CD8-positive, alpha-beta memory T cell (primary cell): ENCODE measurements around the gene NPW. TPM values are rescaled to one million over a fixed set of nuclear protein-coding genes. Genes with fewer than 3 reads are reported as not detected.

ENCODE experiments used
- CTCF ChIA-PET: fragments of 350-600 bp; sonication (Branson Sonifier 250); formaldehyde crosslinking; loops from one replicate; lab custom pipeline; 2021; ENCODE audit warnings: antibody characterized with exemption; lab: Charles Lee
- POLR2A ChIA-PET: fragments of 350-600 bp; sonication (Branson Sonifier 250); formaldehyde crosslinking; loops from one replicate; lab custom pipeline; 2021; ENCODE audit warnings: antibody characterized with exemption; lab: Charles Lee
- DNase-seq, 5 donors: peaks; one replicate each; pipeline versions ENCODE4 v3.0.0 to v3.0.0-alpha.2; 2020 to 2022; ENCODE audit warnings: mixed read lengths in 1 of 5
- H3K27ac ChIP-seq: one replicate; pipeline ENCODE4 v1.7.0; 2013; ENCODE audit warnings: low read depth, mild to moderate bottlenecking, low read length, moderate library complexity
- H3K27me3 ChIP-seq: 2 replicates; pipeline ENCODE4 v1.7.0; 2013; ENCODE audit warnings: low read length, mild to moderate bottlenecking; ENCODE audit not compliant: insufficient read depth, poor library complexity, severe bottlenecking
- H3K36me3 ChIP-seq: 2 replicates; pipeline ENCODE4 v1.7.0; 2013; ENCODE audit warnings: mild to moderate bottlenecking, low read length, moderate library complexity; ENCODE audit not compliant: insufficient read depth
- H3K4me1 ChIP-seq: 2 replicates; pipeline ENCODE4 v1.7.0; 2013; ENCODE audit warnings: mild to moderate bottlenecking, low read length, moderate library complexity; ENCODE audit not compliant: insufficient read depth
- H3K4me3 ChIP-seq: 2 replicates; pipeline ENCODE4 v1.7.0; 2013; ENCODE audit warnings: mild to moderate bottlenecking, low read length
- H3K9me3 ChIP-seq: 2 replicates; pipeline ENCODE4 v1.7.0; 2013; ENCODE audit warnings: mild to moderate bottlenecking, low read length
- H3K27ac Mint-ChIP-seq, 8 donors: one replicate each; pipeline ENCODE4 v1.8.0; 2020 to 2021; ENCODE audit warnings: mixed read lengths in 8 of 8, mild to moderate bottlenecking in 6 of 8, inconsistent platforms in 3 of 8, moderate library complexity in 3 of 8
- H3K27me3 Mint-ChIP-seq, 2 donors: one replicate each; pipeline ENCODE4 v1.8.0; 2020 to 2021; ENCODE audit warnings: mixed read lengths in 2 of 2, mild to moderate bottlenecking in 1 of 2, moderate library complexity in 1 of 2
- H3K36me3 Mint-ChIP-seq, 3 donors: one replicate each; pipeline ENCODE4 v1.8.0; 2020 to 2021; ENCODE audit warnings: mixed read lengths in 3 of 3, inconsistent platforms in 1 of 3, mild to moderate bottlenecking in 1 of 3
- H3K4me1 Mint-ChIP-seq, 3 donors: one replicate each; pipeline ENCODE4 v1.8.0; 2020 to 2021; ENCODE audit warnings: mixed read lengths in 3 of 3, inconsistent platforms in 1 of 3, mild to moderate bottlenecking in 1 of 3
- H3K4me3 Mint-ChIP-seq, 7 donors: one replicate each; pipeline ENCODE4 v1.8.0; 2020 to 2021; ENCODE audit warnings: mixed read lengths in 7 of 7, mild to moderate bottlenecking in 6 of 7, moderate library complexity in 4 of 7, inconsistent platforms in 2 of 7
- H3K9me3 Mint-ChIP-seq, 5 donors: one replicate each; pipeline ENCODE4 v1.8.0; 2020 to 2022; ENCODE audit warnings: mixed read lengths in 5 of 5, mild to moderate bottlenecking in 3 of 5, moderate library complexity in 2 of 5, inconsistent platforms in 1 of 5
- polyA plus RNA-seq: library from polyadenylated mRNA; unstranded; fragments of 300-500 nt; fragmentation: Illumina TruSeq; gene quantifications from one replicate; pipeline ENCODE4 v1.2.3, GENCODE V29; 2021
- total RNA-seq, 2 experiments: library from RNA; stranded (reverse); gene quantifications; one replicate each; pipeline ENCODE4 v1.2.3, GENCODE V29; 2021

Gene NPW
- total and polyA plus RNA-seq, 3 experiments from 2014 or later: 9.4 to 12.5 TPM; not detected in 1

DNA sequence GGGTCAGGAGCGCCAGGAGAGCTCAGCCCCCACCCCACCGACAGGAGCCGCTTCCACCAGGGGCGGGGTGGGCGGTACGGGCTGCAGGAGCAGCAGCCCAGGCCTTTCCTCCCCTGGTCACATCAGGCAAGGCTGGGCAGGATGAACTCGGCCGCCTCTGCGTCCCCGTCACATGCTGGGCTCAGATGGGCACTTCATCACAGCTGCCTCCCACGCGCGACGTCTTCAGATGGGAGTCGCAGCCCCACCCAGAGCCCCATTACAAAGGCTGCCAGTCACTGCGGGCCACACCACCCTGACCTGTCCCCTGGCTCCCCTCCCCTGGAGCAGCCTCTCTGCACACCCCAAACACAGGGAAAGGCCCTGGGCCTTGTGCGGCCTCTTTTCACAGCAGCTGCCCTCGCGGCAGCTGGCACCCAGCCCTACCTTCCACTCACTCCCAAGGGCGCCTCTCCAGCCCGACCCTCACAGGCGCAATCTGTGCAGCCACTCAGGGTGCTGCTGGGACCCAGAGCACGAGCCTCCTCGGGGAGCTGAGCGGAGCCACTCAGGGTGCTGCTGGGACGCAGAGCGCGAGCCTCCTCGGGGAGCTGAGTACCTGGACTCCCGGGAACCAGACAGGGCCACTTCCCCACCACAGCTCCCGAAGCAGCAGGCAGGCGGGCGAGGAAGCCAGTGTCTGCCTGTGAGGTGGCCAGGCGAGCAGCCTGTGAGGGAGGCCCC, 14.6 kb upstream of the NPW start:
- peaks cover 12% of the 10 kb centered on the region for H3K36me3 ChIP-seq
- H3K27ac Mint-ChIP-seq: peak overlapping the region in 1 of 8 donors; percentile 54
- no peaks in the 10 kb centered on the region for H3K9me3 Mint-ChIP-seq
- H3K27ac ChIP-seq: no peak overlapping the region
- ChIA-PET POLR2A (interaction anchor here (0.6 to 0.9 kb wide), 4 partner anchors 11 to 168 kb away, joined by 3 read pairs; partner anchors contain the start of gene RPS2), CTCF (interaction anchor here (0.8 to 3.1 kb wide), 8 partner anchors 11 to 246 kb away, joined by 3 to 23 read pairs (median 4); partner anchors contain the start of genes ECI1, RPS2, TBL3 and TRAF7)
- H3K27me3 Mint-ChIP-seq: no peaks in the 10 kb centered on the region
- no peak for DNase-seq
- H3K4me3 ChIP-seq: no peak overlapping the region
- H3K36me3 Mint-ChIP-seq: peaks cover 0 to 34% (median 2%) of the 10 kb centered on the region in 3 donors
- H3K9me3 ChIP-seq: no peaks in the 10 kb centered on the region
- H3K4me1 Mint-ChIP-seq: peaks cover 22 to 56% (median 24%) of the 10 kb centered on the region in 3 donors
- H3K27me3 ChIP-seq: no peaks in the 10 kb centered on the region
- H3K4me3 Mint-ChIP-seq: no peak overlapping the region
- peaks cover 33% of the 10 kb centered on the region for H3K4me1 ChIP-seq

DNA sequence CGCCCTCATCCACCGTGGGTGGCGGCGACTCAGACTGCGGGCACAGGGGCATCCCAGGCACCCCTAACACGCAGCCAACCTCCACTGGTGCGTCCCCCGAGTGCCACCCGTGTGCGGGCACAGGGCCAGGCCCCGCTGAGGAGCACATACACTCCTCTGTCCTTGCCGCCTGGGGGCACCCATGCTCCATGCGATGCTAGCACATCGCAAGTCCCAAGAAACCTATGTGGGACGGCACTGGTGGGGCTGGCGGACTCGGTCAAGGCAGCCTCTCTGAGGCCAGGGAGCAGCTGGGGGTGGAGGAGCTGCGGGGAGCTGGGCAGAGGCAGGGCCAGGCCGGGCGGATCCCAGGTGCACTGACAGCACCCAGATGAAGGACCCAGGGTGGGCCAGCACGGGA, 13.9 kb upstream of the NPW start:
- H3K27ac ChIP-seq: no peak overlapping the region
- DNase-seq: no peak
- no peak overlapping the region for H3K4me3 ChIP-seq
- no peaks in the 10 kb centered on the region for H3K27me3 Mint-ChIP-seq
- ChIA-PET CTCF (interaction anchor here (1.2 to 3.1 kb wide), 2 partner anchors 135 to 149 kb away, joined by 3 to 23 read pairs; no protein-coding TSS in a partner anchor), POLR2A (interaction anchor here (0.8 kb wide), 1 partner anchor 41 kb away, joined by 3 read pairs; the partner anchor contains the start of gene RPS2)
- H3K9me3 ChIP-seq: no peaks in the 10 kb centered on the region
- H3K27ac Mint-ChIP-seq: peak overlapping the region in 1 of 8 donors; percentile 54
- H3K27me3 ChIP-seq: no peaks in the 10 kb centered on the region
- peak overlapping the region in 2 of 7 donors; percentile 44 to 71 for H3K4me3 Mint-ChIP-seq
- H3K9me3 Mint-ChIP-seq: no peaks in the 10 kb centered on the region
- H3K36me3 ChIP-seq: peaks cover 12% of the 10 kb centered on the region
- H3K4me1 ChIP-seq: peaks cover 40% of the 10 kb centered on the region
- H3K4me1 Mint-ChIP-seq: peaks cover 28 to 62% (median 30%) of the 10 kb centered on the region in 3 donors
- H3K36me3 Mint-ChIP-seq: peaks cover 0 to 31% (median 2%) of the 10 kb centered on the region in 3 donors

DNA sequence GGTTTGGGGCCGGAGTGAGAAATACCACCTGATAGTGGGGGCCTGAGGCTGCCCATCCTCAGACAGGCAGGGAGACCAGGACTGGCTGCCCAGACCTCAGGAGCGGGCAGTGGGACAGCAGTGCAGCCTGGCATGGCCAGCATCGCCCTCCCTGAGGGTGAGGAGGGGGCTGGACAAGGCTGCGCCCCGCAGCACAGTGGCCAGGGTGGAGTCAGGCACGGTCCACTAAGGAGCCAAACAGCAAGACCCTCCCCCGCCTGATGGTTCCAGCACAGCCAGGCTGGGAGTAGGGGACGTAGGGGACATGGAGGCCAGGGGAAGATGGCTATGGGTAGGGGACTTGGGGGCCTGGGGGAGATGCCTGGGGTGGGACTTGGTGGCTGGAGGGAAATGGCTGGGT, 13.3 kb upstream of the NPW start:
- CTCF ChIA-PET: interaction anchor here (1.2 kb wide), 1 partner anchor 149 kb away, joined by 3 read pairs; no protein-coding TSS in a partner anchor
- H3K36me3 Mint-ChIP-seq: peaks cover 0 to 24% (median 0%) of the 10 kb centered on the region in 3 donors
- POLR2A ChIA-PET: no interaction called here
- no peaks in the 10 kb centered on the region for H3K27me3 ChIP-seq
- H3K27me3 Mint-ChIP-seq: no peaks in the 10 kb centered on the region
- no peaks in the 10 kb centered on the region for H3K9me3 ChIP-seq
- no peak overlapping the region for H3K27ac ChIP-seq
- H3K4me1 ChIP-seq: peaks cover 42% of the 10 kb centered on the region
- no peak overlapping the region for H3K4me3 ChIP-seq
- peaks cover 28 to 62% (median 30%) of the 10 kb centered on the region in 3 donors for H3K4me1 Mint-ChIP-seq
- no peaks in the 10 kb centered on the region for H3K9me3 Mint-ChIP-seq
- no peak for DNase-seq
- peak overlapping the region in 4 of 8 donors; percentile 55 to 84 (median 72) for H3K27ac Mint-ChIP-seq
- peak overlapping the region in 3 of 7 donors; percentile 37 to 83 (median 64) for H3K4me3 Mint-ChIP-seq
- H3K36me3 ChIP-seq: peaks cover 10% of the 10 kb centered on the region

DNA sequence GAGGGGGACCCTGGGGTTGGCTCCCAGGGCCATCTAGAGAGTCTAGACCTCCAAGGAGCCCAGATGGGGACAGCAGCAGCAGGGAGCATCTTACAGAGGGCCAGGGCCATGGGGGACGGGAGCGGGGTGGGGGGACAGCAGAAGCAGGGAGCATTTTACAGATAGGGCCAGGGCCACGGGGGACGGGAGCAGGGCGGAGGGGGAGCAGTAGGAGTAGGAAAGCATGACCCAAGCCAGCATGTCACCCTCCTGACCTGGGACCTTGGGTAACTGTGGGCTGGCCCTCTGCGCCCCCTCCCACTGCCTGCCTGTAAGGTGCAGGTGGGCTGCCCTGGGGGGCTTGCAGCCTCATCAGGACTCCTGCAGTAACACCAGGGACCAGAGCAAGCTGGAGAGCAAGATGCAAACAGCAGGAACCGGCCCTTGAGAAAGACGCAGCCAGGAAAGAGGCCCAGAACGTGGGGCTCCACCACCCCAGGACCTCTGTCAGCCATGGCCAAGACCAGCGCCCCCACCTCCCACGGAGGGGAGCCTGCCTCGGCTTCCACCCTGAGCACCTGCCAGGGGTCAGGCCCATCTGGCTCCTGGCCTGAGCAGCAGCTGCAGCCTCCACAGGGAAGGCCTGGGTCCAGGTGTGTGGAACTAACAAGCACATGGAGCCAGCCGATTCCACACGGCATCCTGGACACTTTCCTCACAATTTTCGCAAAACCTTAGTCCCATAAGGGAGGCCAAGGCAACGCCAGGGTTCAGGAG, 12.3 kb upstream of the NPW start:
- ChIA-PET CTCF (interaction anchor here (1.2 kb wide), 1 partner anchor 15 kb away, joined by 3 read pairs; no protein-coding TSS in a partner anchor), POLR2A (interaction anchor here (1.1 kb wide), 1 partner anchor 16 kb away, joined by 4 read pairs; no protein-coding TSS in a partner anchor)
- Histone ChIP-seq H3K9me3 (no peaks in the 10 kb centered on the region), H3K36me3 (peaks cover 4% of the 10 kb centered on the region), H3K27ac (peak overlapping the region; percentile 79), H3K4me1 (peaks cover 42% of the 10 kb centered on the region), H3K27me3 (no peaks in the 10 kb centered on the region), H3K4me3 (peak overlapping the region; percentile 69)
- peaks cover 0 to 17% (median 0%) of the 10 kb centered on the region in 3 donors for H3K36me3 Mint-ChIP-seq
- H3K4me1 Mint-ChIP-seq: peaks cover 28 to 61% (median 30%) of the 10 kb centered on the region in 3 donors
- H3K27ac Mint-ChIP-seq: peak overlapping the region; percentile 62 to 97 (median 90)
- no peaks in the 10 kb centered on the region for H3K27me3 Mint-ChIP-seq
- no peaks in the 10 kb centered on the region for H3K9me3 Mint-ChIP-seq
- no peak for DNase-seq
- H3K4me3 Mint-ChIP-seq: peak overlapping the region; percentile 74 to 93 (median 88)

DNA sequence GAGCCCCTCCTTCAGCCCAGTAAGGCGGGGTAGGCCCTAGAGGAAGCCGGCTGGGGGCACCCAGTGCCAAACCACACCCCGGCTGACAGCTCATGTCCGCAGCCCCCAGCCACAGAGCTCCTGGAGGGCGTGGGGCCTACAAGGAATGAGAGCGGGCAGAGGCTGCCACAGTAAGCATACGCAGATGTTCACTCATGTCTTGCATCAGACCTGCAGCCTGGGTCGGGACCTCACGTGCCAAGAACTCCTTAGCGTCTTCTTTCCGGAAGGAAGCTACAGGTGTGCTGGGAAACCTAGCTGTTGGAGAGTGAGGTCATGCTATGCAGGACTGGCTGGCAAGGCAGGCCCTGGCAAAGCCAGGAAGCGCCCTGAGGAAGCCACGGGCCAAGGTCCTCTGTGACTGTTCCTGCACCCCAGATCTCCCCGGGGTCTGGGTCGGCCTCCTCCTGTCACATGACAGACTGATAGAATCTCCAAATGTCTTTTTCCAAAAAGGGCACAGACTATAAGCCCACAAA, 11.5 kb upstream of the NPW start:
- Histone ChIP-seq H3K27ac (peak overlapping the region; percentile 79), H3K36me3 (no peaks in the 10 kb centered on the region), H3K27me3 (no peaks in the 10 kb centered on the region), H3K9me3 (no peaks in the 10 kb centered on the region), H3K4me1 (peaks cover 42% of the 10 kb centered on the region), H3K4me3 (peak overlapping the region; percentile 69)
- no peaks in the 10 kb centered on the region for H3K27me3 Mint-ChIP-seq
- H3K4me1 Mint-ChIP-seq: peaks cover 28 to 59% (median 30%) of the 10 kb centered on the region in 3 donors
- H3K4me3 Mint-ChIP-seq: peak overlapping the region; percentile 74 to 93 (median 88)
- ChIA-PET CTCF (interaction anchor here (1.2 kb wide), 1 partner anchor 14 kb away, joined by 3 read pairs; no protein-coding TSS in a partner anchor), POLR2A (interaction anchor here (1.0 to 1.1 kb wide), 2 partner anchors 14 to 17 kb away, joined by 3 to 4 read pairs; no protein-coding TSS in a partner anchor)
- peak overlapping the region; percentile 62 to 97 (median 92) for H3K27ac Mint-ChIP-seq
- H3K9me3 Mint-ChIP-seq: no peaks in the 10 kb centered on the region
- peak in 1 of 5 donors; percentile 37 for DNase-seq
- H3K36me3 Mint-ChIP-seq: peaks cover 0 to 14% (median 0%) of the 10 kb centered on the region in 3 donors

DNA sequence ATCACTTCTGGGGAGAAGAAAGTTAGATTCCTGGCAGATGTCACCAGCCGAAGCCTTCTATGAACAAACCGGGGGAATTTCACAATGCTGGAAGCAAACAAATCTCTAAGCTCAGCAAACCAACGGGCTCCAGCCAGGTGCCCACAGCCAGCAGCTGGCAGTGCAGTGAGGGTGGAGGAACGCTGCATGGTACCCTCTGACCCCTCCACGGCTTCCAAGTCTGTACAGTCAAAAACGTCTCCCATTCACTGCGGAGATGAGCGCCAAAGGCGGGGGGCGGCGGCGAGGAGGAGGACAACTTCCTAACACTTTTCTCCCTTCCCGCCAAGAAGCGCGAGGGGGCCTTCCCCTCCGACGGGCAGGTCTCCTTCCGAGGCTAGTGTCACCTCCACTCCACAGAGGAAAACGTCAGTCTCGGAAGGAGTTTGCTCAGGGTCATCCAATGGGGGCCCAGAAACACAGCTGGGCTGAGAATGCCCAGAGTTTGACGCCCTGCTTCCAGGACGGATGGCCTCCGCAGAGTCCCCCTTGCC, 10.9 kb upstream of the NPW start:
- Mint-ChIP-seq H3K4me3 (peak overlapping the region; percentile 74 to 93 (median 88)), H3K27me3 (no peaks in the 10 kb centered on the region), H3K27ac (peak overlapping the region; percentile 62 to 97 (median 92)), H3K9me3 (no peaks in the 10 kb centered on the region), H3K4me1 (peaks cover 28 to 56% (median 30%) of the 10 kb centered on the region in 3 donors), H3K36me3 (peaks cover 0 to 14% (median 0%) of the 10 kb centered on the region in 3 donors)
- Histone ChIP-seq H3K36me3 (no peaks in the 10 kb centered on the region), H3K9me3 (no peaks in the 10 kb centered on the region), H3K4me3 (peak overlapping the region; percentile 69), H3K4me1 (peaks cover 42% of the 10 kb centered on the region), H3K27ac (peak overlapping the region; percentile 79), H3K27me3 (no peaks in the 10 kb centered on the region)
- peak in 2 of 5 donors; percentile 31 to 35 for DNase-seq
- CTCF ChIA-PET: interaction anchor here (1.2 kb wide), 1 partner anchor 14 kb away, joined by 3 read pairs; no protein-coding TSS in a partner anchor
- POLR2A ChIA-PET: interaction anchor here (0.7 to 1.1 kb wide), 4 partner anchors 15 to 44 kb away, joined by 3 to 4 read pairs (median 4); partner anchors contain the start of gene RPS2

DNA sequence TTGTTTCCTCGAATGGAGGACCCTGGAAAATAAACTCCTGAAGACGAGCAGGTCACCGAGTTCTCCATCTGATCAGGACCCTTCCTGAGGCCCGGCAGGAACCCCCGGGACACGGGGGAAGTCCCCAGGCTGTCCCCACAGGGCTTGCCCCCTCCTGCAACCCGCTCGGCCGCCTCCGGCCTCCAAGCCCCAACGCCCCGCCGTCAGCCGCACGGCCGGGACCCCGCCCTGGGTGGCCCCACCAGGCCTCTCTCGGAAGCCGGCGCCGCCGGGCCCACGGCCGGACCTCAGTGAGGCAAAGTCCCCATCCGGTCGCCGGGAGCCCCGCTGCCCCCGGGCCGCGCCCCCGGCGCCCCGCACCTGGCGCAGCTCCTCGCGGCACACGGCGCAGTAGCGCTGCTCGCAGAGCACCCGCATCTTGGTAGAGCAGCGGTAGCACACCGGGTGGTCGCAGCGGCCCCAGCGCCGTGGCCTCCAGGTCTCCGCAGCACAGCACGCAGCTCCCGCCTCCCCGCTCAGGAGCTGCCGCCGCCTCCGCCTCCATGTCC, 10.3 kb upstream of the NPW start:
- peak in 1 of 5 donors; percentile 26 for DNase-seq
- Mint-ChIP-seq H3K27ac (peak overlapping the region; percentile 62 to 100 (median 92)), H3K36me3 (peaks cover 0 to 14% (median 0%) of the 10 kb centered on the region in 3 donors), H3K4me1 (peaks cover 28 to 51% (median 30%) of the 10 kb centered on the region in 3 donors), H3K4me3 (peak overlapping the region; percentile 74 to 93 (median 88)), H3K27me3 (no peaks in the 10 kb centered on the region), H3K9me3 (no peaks in the 10 kb centered on the region)
- ChIA-PET POLR2A (interaction anchor here (0.7 to 1.0 kb wide), 3 partner anchors 15 to 45 kb away, joined by 3 to 4 read pairs (median 4); partner anchors contain the start of gene RPS2), CTCF (no interaction called here)
- no peaks in the 10 kb centered on the region for H3K27me3 ChIP-seq
- H3K36me3 ChIP-seq: no peaks in the 10 kb centered on the region
- H3K27ac ChIP-seq: peak overlapping the region; percentile 79
- peak overlapping the region; percentile 69 for H3K4me3 ChIP-seq
- H3K4me1 ChIP-seq: peaks cover 38% of the 10 kb centered on the region
- no peaks in the 10 kb centered on the region for H3K9me3 ChIP-seq
